Endothelial cell of umbilical vein (primary cell): ENCODE measurements around the gene ECE2. TPM values are rescaled to one million over a fixed set of nuclear protein-coding genes. Genes with fewer than 3 reads are reported as not detected.

Experiments used
- BruUV-seq: library from RNA; stranded (reverse); fragments of 400-500 nt; replicated peaks from 2 replicates; lab custom pipeline; 2021; lab: Mats Ljungman, UMichigan
- CTCF ChIA-PET: fragments of 300-600, 350-600 bp; sonication (Branson Sonifier 250); formaldehyde crosslinking; loops from one replicate; lab custom pipeline; 2021; ENCODE audit warnings: antibody characterized with exemption, inconsistent platforms; lab: Charles Lee
- POLR2A ChIA-PET: fragments of 300-600, 350-600 bp; sonication (Branson Sonifier 250); formaldehyde crosslinking; loops from one replicate; lab custom pipeline; 2021; ENCODE audit warnings: antibody characterized with exemption, inconsistent platforms; lab: Charles Lee
- DNase-seq: peaks from one replicate; pipeline ENCODE4 v3.0.0-alpha.2; 2011; ENCODE audit warnings: low read depth, low spot score
- FAIRE-seq: peaks from 2 replicates; lab custom pipeline; 2011; peaks lifted over from hg19 to GRCh38; lab: Jason Lieb, UNC
- H2AFZ ChIP-seq: 2 replicates; pipeline ENCODE4 v1.6.0; 2012; ENCODE audit warnings: low read depth, low read length, control low read depth, inconsistent platforms
- H3K27ac ChIP-seq: 2 replicates; pipeline ENCODE4 v1.5.1; 2011; ENCODE audit warnings: low read depth, mild to moderate bottlenecking, control low read depth, low read length, moderate library complexity; ENCODE audit not compliant: insufficient read depth
- H3K27me3 ChIP-seq, 2 experiments: 2 replicates each; pipeline versions ENCODE4 v1.6.0 to v1.6.1; 2011; ENCODE audit warnings: low read length in 2 of 2, mixed read lengths in 1 of 2; ENCODE audit not compliant: control insufficient read depth in 2 of 2, insufficient read depth in 2 of 2
- H3K36me3 ChIP-seq, 2 experiments: 2 replicates in 1 of 2; 3 replicates in 1 of 2; pipeline ENCODE4 v1.5.1; 2011; ENCODE audit warnings: low read length in 2 of 2, mild to moderate bottlenecking in 1 of 2, moderate library complexity in 1 of 2; ENCODE audit not compliant: control insufficient read depth in 2 of 2, insufficient read depth in 2 of 2; ENCODE audit errors: extremely low read depth in 1 of 2
- H3K4me1 ChIP-seq: 3 replicates; pipeline ENCODE4 v1.5.1; 2011; ENCODE audit warnings: mild to moderate bottlenecking, low read length; ENCODE audit not compliant: control insufficient read depth, insufficient read depth; ENCODE audit errors: extremely low read depth
- H3K4me2 ChIP-seq: 2 replicates; pipeline ENCODE4 v1.6.1; 2011; ENCODE audit warnings: low read length, control low read depth, mixed read lengths; ENCODE audit not compliant: insufficient read depth
- H3K4me3 ChIP-seq, 3 experiments: fragments of 200-600 bp in 1 of 3; sonication (generic), shearing (Covaris generic) in 1 of 3; replicated peaks in 1 of 3; 2 replicates each; pipeline ENCODE4 v1.5.1; 2011 to 2016; ENCODE audit warnings: control low read depth in 3 of 3, low read length in 3 of 3, mild to moderate bottlenecking in 2 of 3, inconsistent platforms in 1 of 3, low read depth in 1 of 3, moderate library complexity in 1 of 3; ENCODE audit not compliant: insufficient read depth in 1 of 3
- H3K79me2 ChIP-seq: 2 replicates; pipeline ENCODE4 v1.6.0; 2012; ENCODE audit warnings: low read length, inconsistent platforms; ENCODE audit not compliant: control insufficient read depth, insufficient read depth
- H3K9ac ChIP-seq: replicated peaks from 2 replicates; pipeline ENCODE3; 2011; ENCODE audit warnings: low read length, control low read depth; ENCODE audit not compliant: insufficient read depth; ENCODE audit errors: extremely low read depth
- H3K9me1 ChIP-seq: replicated peaks from 3 replicates; pipeline ENCODE4 v1.6.0; 2011; ENCODE audit warnings: mild to moderate bottlenecking, low read length; ENCODE audit not compliant: control insufficient read depth, insufficient read depth; ENCODE audit errors: extremely low read depth
- H3K9me3 ChIP-seq: replicated peaks from 2 replicates; pipeline ENCODE4 v1.5.1; 2012; ENCODE audit warnings: low read length, inconsistent platforms; ENCODE audit not compliant: control insufficient read depth, insufficient read depth
- H4K20me1 ChIP-seq: replicated peaks from 2 replicates; pipeline ENCODE3; 2011; ENCODE audit warnings: mild to moderate bottlenecking, low read length; ENCODE audit not compliant: control insufficient read depth, insufficient read depth; ENCODE audit errors: extremely low read depth
- CTCF ChIP-seq, 2 donors: IDR thresholded peaks; 1 replicate in 1 of 2; 2 replicates in 1 of 2; pipeline ENCODE4 v1.5.1; 2011; ENCODE audit warnings: low read length in 2 of 2, mild to moderate bottlenecking in 2 of 2, moderate library complexity in 2 of 2, control low read depth in 1 of 2, inconsistent platforms in 1 of 2, low read depth in 1 of 2; ENCODE audit not compliant: insufficient read depth in 1 of 2; ENCODE audit errors: extremely low read depth in 1 of 2
- EZH2 ChIP-seq: IDR thresholded peaks from 2 replicates; pipeline ENCODE4 v1.6.1; 2012; ENCODE audit warnings: borderline replicate concordance, low read depth, mild to moderate bottlenecking, moderate library complexity, low read length, inconsistent platforms; ENCODE audit not compliant: severe bottlenecking
- FOS ChIP-seq: IDR thresholded peaks from 2 replicates; pipeline ENCODE4 v1.6.1; 2011; ENCODE audit warnings: mild to moderate bottlenecking, low read length, moderate library complexity, borderline replicate concordance; ENCODE audit not compliant: insufficient read depth
- GATA2 ChIP-seq: IDR thresholded peaks from 2 replicates; pipeline ENCODE4 v1.7.0; 2011; ENCODE audit warnings: low read depth, mild to moderate bottlenecking, moderate library complexity, mixed read lengths, low read length; ENCODE audit not compliant: insufficient read length, insufficient read depth
- JUN ChIP-seq: IDR thresholded peaks from 2 replicates; pipeline ENCODE4 v1.6.1; 2011; ENCODE audit warnings: borderline replicate concordance, low read depth; ENCODE audit not compliant: insufficient read length, insufficient read depth
- MAX ChIP-seq: IDR thresholded peaks from 2 replicates; pipeline ENCODE4 v1.6.1; 2011; ENCODE audit not compliant: insufficient read depth, insufficient read length
- MYC ChIP-seq: IDR thresholded peaks from one replicate; pipeline ENCODE4 v1.6.1; 2011; ENCODE audit warnings: mild to moderate bottlenecking, low read depth, low read length
- POLR2A ChIP-seq: IDR thresholded peaks from 2 replicates; pipeline ENCODE4 v1.6.1; 2012; ENCODE audit warnings: low read depth, mild to moderate bottlenecking, control low read depth, low read length
- POLR2AphosphoS5 ChIP-seq: IDR thresholded peaks from 2 replicates; pipeline ENCODE4 v1.6.1; 2012; ENCODE audit warnings: low read depth, mild to moderate bottlenecking, control low read depth, low read length, moderate library complexity; ENCODE audit not compliant: insufficient read depth
- dilution Hi-C: fragments of 300-500 bp; cut with MboI; formaldehyde crosslinking; loops from one replicate; pipeline ENCODE4 v1.15.0; 2019; ENCODE audit warnings: low sequenced_read_pairs; ENCODE audit not compliant: extremely low pct_ligation_motif_present
- intact Hi-C: fragments of 100-400 bp; cut with micrococcal nuclease; formaldehyde crosslinking; loops from one replicate; pipeline ENCODE4 v1.10.0; 2022
- polyA plus RNA-seq, 4 experiments: library from polyadenylated mRNA; depleted of rRNA in 3 of 4; stranded (reverse) in 3 of 4; unstranded in 1 of 4; fragments of >200 nt; gene quantifications; 2 replicates each; pipeline versions ENCODE4 v1.2.1 to v1.2.3, GENCODE V29; 2011 to 2012; ENCODE audit warnings: missing spikeins in 1 of 4
- total RNA-seq: library from RNA; stranded (reverse); gene quantifications from 2 replicates; pipeline ENCODE4 v1.2.3, GENCODE V29; 2021

ECE2 gene
- total and polyA plus RNA-seq, 2 donors (not counting 3 experiments of a cell fraction or from before 2014, with no cell fraction given): not detected

- Histone ChIP-seq H3K27ac (no peak overlapping the region), H3K27me3 (peaks cover 21 to 24% of the 10 kb centered on the region in 2 experiments), H3K79me2 (no peaks in the 10 kb centered on the region), H4K20me1 (no peaks in the 10 kb centered on the region), H3K9me3 (no peaks in the 10 kb centered on the region), H3K4me2 (no peak overlapping the region), H3K9me1 (no peaks in the 10 kb centered on the region), H3K36me3 (no peaks in the 10 kb centered on the region), H3K4me1 (no peaks in the 10 kb centered on the region), H3K4me3 (no peak overlapping the region), H2AFZ (no peak overlapping the region), H3K9ac (no peak overlapping the region)
- no TSS peak for BruUV-seq
- CTCF ChIA-PET: interaction anchor here (0.6 to 8.1 kb wide), 2 partner anchors 8 to 27 kb away, joined by 3 to 98 read pairs; partner anchors contain the start of gene VWA5B2
- no peak for TF ChIP-seq GATA2
- TF ChIP-seq POLR2AphosphoS5: no peak
- no peak for TF ChIP-seq POLR2A
- TF ChIP-seq MAX: no peak
- TF ChIP-seq FOS: no peak
- TF ChIP-seq EZH2: no peak
- no peak for TF ChIP-seq JUN
- no peak for TF ChIP-seq MYC
- TF ChIP-seq CTCF (IDR thresholded peaks at IDR 0.05; ENCODE audit: extremely low read depth in 1 of 2, insufficient read depth in 1 of 2, low read depth in 1 of 2, low read length in 2 of 2): no peak
- FAIRE-seq (no peak), DNase-seq (no peak)
- intact Hi-C loops: no loop called here
- dilution Hi-C loops: no loop called here
- POLR2A ChIA-PET: no interaction called here
These were observed 40.3 kb upstream of the ECE2 start for GRCh38 chr3:184235381-184236032.
